Effector memory CD8-positive, alpha-beta T cell (primary cell): ENCODE data around the gene WSB1.
"Not testable (repeated sequence)": the region's sequence is repeated elsewhere in the genome, so short reads cannot be mapped to it uniquely, and the experiment has no call there.

Experiments used
- ATAC-seq: fragments of 150-1000 bp; cut with Tn5 transposase; replicated peaks from 2 replicates; pipeline ENCODE4 v1.10.0; 2021; ENCODE audit warnings: mild to moderate bottlenecking, moderate library complexity
- DNase-seq, 3 experiments: peaks; one replicate each; pipeline ENCODE4 v3.0.0; 2021
- H3K27ac Mint-ChIP-seq, 2 donors: one replicate each; pipeline ENCODE4 v1.8.0; 2022; ENCODE audit warnings: mild to moderate bottlenecking in 2 of 2, mixed read lengths in 2 of 2, moderate library complexity in 2 of 2
- H3K27me3 Mint-ChIP-seq, 2 donors: one replicate each; pipeline ENCODE4 v1.8.0; 2022; ENCODE audit warnings: mixed read lengths in 2 of 2
- H3K36me3 Mint-ChIP-seq: one replicate; pipeline ENCODE4 v1.8.0; 2022; ENCODE audit warnings: mild to moderate bottlenecking, moderate library complexity, mixed read lengths; ENCODE audit not compliant: insufficient read depth
- H3K4me1 Mint-ChIP-seq, 2 donors: one replicate each; pipeline ENCODE4 v1.8.0; 2022; ENCODE audit warnings: low read depth in 2 of 2, mixed read lengths in 2 of 2
- H3K4me3 Mint-ChIP-seq, 2 donors: one replicate each; pipeline ENCODE4 v1.8.0; 2022; ENCODE audit warnings: mild to moderate bottlenecking in 2 of 2, mixed read lengths in 2 of 2, moderate library complexity in 2 of 2
- H3K9me3 Mint-ChIP-seq, 2 donors: one replicate each; pipeline ENCODE4 v1.8.0; 2022; ENCODE audit warnings: mixed read lengths in 2 of 2

Gene WSB1

GRCh38 chr17:27264068-27264812, 29.7 kb upstream of the WSB1 start:
- ATAC-seq (no peak), DNase-seq (no peak)
- Mint-ChIP-seq H3K27ac (no peak overlapping the region), H3K4me3 (no peak overlapping the region), H3K4me1 (no peaks in the 10 kb centered on the region), H3K27me3 (peaks cover 5 to 9% of the 10 kb centered on the region in 2 donors), H3K9me3 (no peaks in the 10 kb centered on the region), H3K36me3 (peaks cover 6% of the 10 kb centered on the region)

DNA sequence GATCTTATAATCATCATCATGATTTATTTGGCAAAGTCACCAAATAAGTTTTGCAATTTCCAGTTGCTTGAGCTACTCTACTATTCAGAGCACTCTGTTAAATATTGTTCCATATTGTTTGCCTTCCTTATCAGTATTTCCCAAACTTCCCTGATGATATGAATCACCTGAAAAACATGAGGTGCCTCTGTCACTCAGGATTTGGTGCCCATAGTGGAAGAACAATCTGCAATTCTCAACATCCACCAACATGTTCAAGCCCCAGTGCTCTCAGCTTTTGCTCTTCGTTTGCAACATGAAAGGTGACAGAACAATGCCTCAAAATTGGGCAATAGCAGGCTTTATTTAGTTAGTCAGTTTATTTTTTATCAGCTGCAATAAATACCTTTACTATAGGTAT, 28.6 kb upstream of the WSB1 start:
- no peak for ATAC-seq
- no peak overlapping the region for H3K4me3 Mint-ChIP-seq
- H3K36me3 Mint-ChIP-seq = peaks cover 6% of the 10 kb centered on the region
- no peak for DNase-seq
- peaks cover 13 to 14% of the 10 kb centered on the region in 2 donors for H3K27me3 Mint-ChIP-seq
- no peaks in the 10 kb centered on the region for H3K9me3 Mint-ChIP-seq
- no peaks in the 10 kb centered on the region for H3K4me1 Mint-ChIP-seq
- H3K27ac Mint-ChIP-seq = no peak overlapping the region

- no peaks in the 10 kb centered on the region for H3K9me3 Mint-ChIP-seq
- ATAC-seq = no peak
- no peak overlapping the region for H3K4me3 Mint-ChIP-seq
- no peak overlapping the region for H3K27ac Mint-ChIP-seq
- peaks cover 6% of the 10 kb centered on the region for H3K36me3 Mint-ChIP-seq
- DNase-seq = no peak
- H3K4me1 Mint-ChIP-seq = no peaks in the 10 kb centered on the region
- peaks cover 13 to 18% of the 10 kb centered on the region in 2 donors for H3K27me3 Mint-ChIP-seq
These were observed 27.7 kb upstream of the WSB1 start for GRCh38 chr17:27266228-27266627.

DNA sequence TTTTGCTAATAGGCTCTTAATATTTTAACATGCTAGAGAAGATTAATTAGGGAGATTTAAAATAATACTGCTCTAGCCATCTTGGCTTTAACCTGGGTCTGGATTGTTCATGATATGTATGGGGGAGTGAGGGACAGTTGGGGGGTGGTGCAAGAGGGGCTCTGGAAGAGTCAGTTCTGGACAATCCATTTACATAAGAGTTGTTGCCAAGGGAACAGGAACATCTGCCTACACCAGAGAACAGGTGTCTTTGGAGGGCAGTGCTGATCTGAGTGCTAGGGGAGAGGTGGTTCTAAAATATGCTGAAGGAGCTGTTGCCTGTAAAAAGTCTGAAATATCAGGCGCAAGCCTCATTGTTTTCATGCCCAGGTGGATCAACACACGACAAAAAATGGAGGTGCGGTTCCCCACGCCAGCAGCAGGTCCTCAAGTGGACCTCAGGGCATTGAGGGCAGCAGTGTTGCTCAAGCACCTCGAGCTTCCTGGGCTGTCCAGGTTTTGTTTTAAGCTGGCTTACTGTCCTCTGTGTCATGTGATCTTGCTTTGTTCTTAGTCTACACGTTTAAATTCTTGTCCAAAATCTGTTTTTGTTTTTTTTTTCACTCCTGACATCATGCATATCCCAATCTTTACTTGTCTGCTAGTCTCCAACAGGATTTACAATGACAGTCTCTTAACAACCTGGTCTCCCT, 25.4 kb upstream of the WSB1 start:
- DNase-seq (no peak), ATAC-seq (no peak)
- Mint-ChIP-seq H3K4me3 (no peak overlapping the region), H3K27ac (no peak overlapping the region), H3K36me3 (peaks cover 6% of the 10 kb centered on the region), H3K27me3 (peaks cover 13 to 18% of the 10 kb centered on the region in 2 donors), H3K9me3 (no peaks in the 10 kb centered on the region), H3K4me1 (no peaks in the 10 kb centered on the region)

DNA sequence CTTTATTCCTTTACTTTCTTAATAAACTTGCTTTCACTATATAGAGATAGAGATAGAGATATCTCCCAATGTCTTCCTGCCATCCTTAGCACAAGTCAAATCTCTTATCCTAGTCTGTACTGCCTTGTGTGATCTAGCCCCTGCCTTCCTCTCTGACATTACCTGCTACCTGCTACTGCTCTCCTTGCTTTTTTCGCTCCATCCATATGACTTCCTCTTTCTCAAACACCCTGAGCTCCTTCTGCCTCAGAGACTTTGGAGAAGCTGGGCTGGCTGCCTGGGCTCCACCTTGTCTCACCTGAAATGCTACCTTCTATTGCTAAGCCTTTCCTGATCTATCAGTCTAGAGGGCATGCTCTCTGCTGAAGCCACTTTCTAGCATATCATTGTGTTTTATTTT, 24.7 kb upstream of the WSB1 start:
- peaks cover 6% of the 10 kb centered on the region for H3K36me3 Mint-ChIP-seq
- DNase-seq = no peak
- H3K4me1 Mint-ChIP-seq = no peaks in the 10 kb centered on the region
- H3K9me3 Mint-ChIP-seq = no peaks in the 10 kb centered on the region
- H3K4me3 Mint-ChIP-seq = no peak overlapping the region
- no peak overlapping the region for H3K27ac Mint-ChIP-seq
- H3K27me3 Mint-ChIP-seq = peaks cover 13 to 18% of the 10 kb centered on the region in 2 donors
- ATAC-seq = no peak

GRCh38 chr17:27269974-27270373, 23.9 kb upstream of the WSB1 start:
- DNase-seq (no peak), ATAC-seq (no peak)
- Mint-ChIP-seq H3K27me3 (peaks cover 13 to 18% of the 10 kb centered on the region in 2 donors), H3K27ac (no peak overlapping the region), H3K36me3 (peaks cover 6% of the 10 kb centered on the region), H3K4me3 (no peak overlapping the region), H3K9me3 (no peaks in the 10 kb centered on the region), H3K4me1 (no peaks in the 10 kb centered on the region)

DNA sequence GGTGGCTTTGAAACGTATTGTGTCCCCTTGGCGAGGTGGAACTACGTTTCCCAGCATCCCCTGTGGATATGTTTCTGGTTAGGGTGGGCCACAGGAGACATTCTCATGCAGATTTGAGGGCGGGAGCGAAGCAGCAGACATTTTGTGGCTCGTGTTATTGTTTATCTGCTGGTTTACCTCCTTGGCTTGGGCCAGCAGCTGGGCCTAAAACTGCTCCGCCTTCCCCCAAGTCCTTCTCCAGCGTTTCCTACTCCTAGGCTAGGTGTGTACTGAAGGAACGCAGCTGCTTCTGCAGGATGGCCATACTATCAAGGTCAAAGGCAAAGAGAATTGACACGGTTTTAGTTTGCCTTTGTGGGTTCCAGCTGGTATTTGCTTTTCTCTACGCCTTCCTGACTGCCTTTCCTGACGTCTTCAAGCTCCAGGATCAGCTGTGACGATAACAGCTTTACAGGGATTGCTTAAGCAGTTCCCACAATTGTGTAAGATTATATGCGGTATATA, 17.2 kb upstream of the WSB1 start:
- Mint-ChIP-seq H3K27me3 (no peaks in the 10 kb centered on the region), H3K4me1 (no peaks in the 10 kb centered on the region), H3K4me3 (no peak overlapping the region), H3K9me3 (no peaks in the 10 kb centered on the region), H3K27ac (no peak overlapping the region), H3K36me3 (no peaks in the 10 kb centered on the region)
- ATAC-seq (no peak), DNase-seq (no peak)

- ATAC-seq, H3K27me3 Mint-ChIP-seq, H3K36me3 Mint-ChIP-seq, DNase-seq, H3K4me1 Mint-ChIP-seq, H3K9me3 Mint-ChIP-seq, H3K27ac Mint-ChIP-seq, H3K4me3 Mint-ChIP-seq: not testable (repeated sequence)
These were observed 14.8 kb upstream of the WSB1 start for GRCh38 chr17:27279132-27279531.

GRCh38 chr17:27280527-27280926, 13.4 kb upstream of the WSB1 start:
- no peak for ATAC-seq
- no peaks in the 10 kb centered on the region for H3K9me3 Mint-ChIP-seq
- no peaks in the 10 kb centered on the region for H3K36me3 Mint-ChIP-seq
- H3K27ac Mint-ChIP-seq = no peak overlapping the region
- no peak for DNase-seq
- H3K27me3 Mint-ChIP-seq = no peaks in the 10 kb centered on the region
- peaks cover 0 to 3% of the 10 kb centered on the region in 2 donors for H3K4me1 Mint-ChIP-seq
- no peak overlapping the region for H3K4me3 Mint-ChIP-seq

GRCh38 chr17:27281438-27281837, 12.5 kb upstream of the WSB1 start:
- H3K9me3 Mint-ChIP-seq = no peaks in the 10 kb centered on the region
- H3K36me3 Mint-ChIP-seq = no peaks in the 10 kb centered on the region
- DNase-seq (no peak), ATAC-seq (no peak)
- no peaks in the 10 kb centered on the region for H3K27me3 Mint-ChIP-seq
- H3K4me1 Mint-ChIP-seq = peaks cover 0 to 3% of the 10 kb centered on the region in 2 donors
- H3K27ac Mint-ChIP-seq = no peak overlapping the region
- no peak overlapping the region for H3K4me3 Mint-ChIP-seq

DNA sequence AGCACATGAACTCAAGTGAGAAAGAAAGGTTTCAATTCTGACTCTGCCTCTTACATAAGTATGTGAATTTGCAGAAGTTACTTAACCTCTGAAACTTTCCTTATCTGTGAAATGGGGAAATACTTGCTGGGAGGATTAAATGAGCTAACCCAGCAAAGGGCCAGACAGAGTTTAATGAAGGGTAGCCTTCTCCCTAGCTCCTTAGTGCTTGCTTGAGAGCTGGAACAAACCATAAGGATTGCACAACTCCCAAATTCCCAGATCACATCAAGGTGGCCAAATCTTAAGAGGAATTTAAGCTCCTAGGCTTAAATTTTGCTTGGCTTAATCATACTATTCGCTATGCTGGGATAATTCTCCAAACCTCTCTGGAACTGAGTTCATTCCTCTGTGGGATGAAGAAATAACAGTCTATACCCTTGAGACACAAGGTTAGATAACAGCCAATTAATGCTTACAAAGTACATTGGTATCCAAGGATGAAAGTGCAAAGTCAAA, 11.8 kb upstream of the WSB1 start:
- Mint-ChIP-seq H3K36me3 (no peaks in the 10 kb centered on the region), H3K4me3 (no peak overlapping the region), H3K9me3 (no peaks in the 10 kb centered on the region), H3K27me3 (no peaks in the 10 kb centered on the region), H3K4me1 (peaks cover 0 to 3% of the 10 kb centered on the region in 2 donors), H3K27ac (no peak overlapping the region)
- no peak for DNase-seq
- no peak for ATAC-seq

DNA sequence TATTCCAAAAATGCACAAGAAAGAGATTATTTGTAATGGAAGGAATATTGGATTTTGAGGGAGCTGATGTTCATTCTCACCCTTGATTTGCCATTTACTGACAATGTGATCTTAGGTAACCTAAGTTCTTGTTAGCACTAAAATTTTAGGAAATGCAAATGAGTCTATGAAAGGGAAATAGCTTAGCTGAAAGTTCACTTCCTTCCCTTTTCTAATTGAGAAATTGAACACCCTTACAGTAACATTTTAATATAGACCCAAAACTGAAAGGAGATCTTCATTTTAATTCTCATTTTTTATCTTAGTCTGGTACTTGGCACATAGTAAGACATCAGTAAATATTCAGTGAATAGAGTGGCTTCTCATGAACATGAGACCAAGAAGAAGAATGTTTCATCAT, 10.9 kb upstream of the WSB1 start:
- H3K36me3 Mint-ChIP-seq = no peaks in the 10 kb centered on the region
- no peaks in the 10 kb centered on the region for H3K27me3 Mint-ChIP-seq
- no peak overlapping the region for H3K4me3 Mint-ChIP-seq
- H3K4me1 Mint-ChIP-seq = peaks cover 0 to 3% of the 10 kb centered on the region in 2 donors
- H3K9me3 Mint-ChIP-seq = no peaks in the 10 kb centered on the region
- no peak for DNase-seq
- no peak for ATAC-seq
- no peak overlapping the region for H3K27ac Mint-ChIP-seq

GRCh38 chr17:27283751-27284150, 10.2 kb upstream of the WSB1 start:
- H3K9me3 Mint-ChIP-seq = no peaks in the 10 kb centered on the region
- H3K27me3 Mint-ChIP-seq = no peaks in the 10 kb centered on the region
- DNase-seq (no peak), ATAC-seq (no peak)
- no peak overlapping the region for H3K4me3 Mint-ChIP-seq
- H3K36me3 Mint-ChIP-seq = no peaks in the 10 kb centered on the region
- peaks cover 0 to 3% of the 10 kb centered on the region in 2 donors for H3K4me1 Mint-ChIP-seq
- H3K27ac Mint-ChIP-seq = no peak overlapping the region
